Testis (tissue), 3 donors: ENCODE results near the gene KLHL40. TPM values are rescaled to one million over a fixed set of nuclear protein-coding genes. Genes with fewer than 3 reads are reported as not detected.

ENCODE experiments used
- DNase-seq: peaks from one replicate; pipeline ENCODE4 v3.0.0-alpha.2; 2019
- H3K27ac ChIP-seq, 2 donors: fragments of 200-600 bp; sonication (generic); one replicate each; pipeline ENCODE4 v1.5.1; 2019
- H3K27me3 ChIP-seq: fragments of 200-600 bp; sonication (generic); one replicate; pipeline ENCODE4 v1.5.1; 2019
- H3K36me3 ChIP-seq: fragments of 200-600 bp; sonication (generic); one replicate; pipeline ENCODE4 v1.5.1; 2017; ENCODE audit warnings: low read depth; ENCODE audit errors: missing control alignments
- H3K4me1 ChIP-seq: fragments of 200-600 bp; sonication (generic); one replicate; pipeline ENCODE4 v1.5.1; 2019
- H3K4me3 ChIP-seq, 2 donors: fragments of 200-600 bp; sonication (generic); one replicate each; pipeline ENCODE4 v1.5.1; 2017 to 2019
- H3K9me3 ChIP-seq: fragments of 200-600 bp; sonication (generic); one replicate; pipeline ENCODE4 v1.5.1; 2017
- POLR2A ChIP-seq: fragments of 450-650 bp; IDR thresholded peaks from one replicate; pipeline ENCODE4 v1.6.1; 2017; ENCODE audit warnings: antibody characterized with exemption, mild to moderate bottlenecking, moderate library complexity
- WGBS, 2 donors: methylation state at CpG; one replicate each; pipeline ENCODE4 v1.1.5; 2018; 5-methylcytosine and 5-hydroxymethylcytosine counted together
- intact Hi-C: fragments of 100-400 bp; cut with DNase I; formaldehyde crosslinking; loops from one replicate; pipeline ENCODE4 v1.15.1; 2023; ENCODE audit warnings: low total_unique reads
- polyA plus RNA-seq: library from polyadenylated mRNA; stranded (reverse); fragments of 350-450 nt; fragmentation: Illumina TruSeq; extraction: RNeasy Lipid Tissue Mini Kit (QIAGEN cat#74804); gene quantifications from one replicate; pipeline ENCODE4 v1.2.3, GENCODE V29; 2014; ENCODE audit warnings: low read depth, low replicate concordance; ENCODE audit not compliant: insufficient read depth
- total RNA-seq, 2 donors: library from RNA; depleted of rRNA; stranded (reverse); fragments of >200 nt; gene quantifications; one replicate each; pipeline ENCODE4 v1.2.3, GENCODE V29; 2016
- TF ChIP-seq, protein P1 (sequence below), 3 experiments: fragments of 450-650 bp in 2 of 3; fragments of 200-600 bp in 1 of 3; sonication (generic) in 1 of 3; IDR thresholded peaks; one replicate each; pipeline ENCODE4 v1.5.1; 2016 to 2019; ENCODE audit warnings: antibody characterized with exemption in 3 of 3, mild to moderate bottlenecking in 2 of 3, moderate library complexity in 1 of 3

The KLHL40 gene
- total and polyA plus RNA-seq, 3 donors from 2014 or later, result 0.62 to 3.2 (median 3.1) TPM

DNA sequence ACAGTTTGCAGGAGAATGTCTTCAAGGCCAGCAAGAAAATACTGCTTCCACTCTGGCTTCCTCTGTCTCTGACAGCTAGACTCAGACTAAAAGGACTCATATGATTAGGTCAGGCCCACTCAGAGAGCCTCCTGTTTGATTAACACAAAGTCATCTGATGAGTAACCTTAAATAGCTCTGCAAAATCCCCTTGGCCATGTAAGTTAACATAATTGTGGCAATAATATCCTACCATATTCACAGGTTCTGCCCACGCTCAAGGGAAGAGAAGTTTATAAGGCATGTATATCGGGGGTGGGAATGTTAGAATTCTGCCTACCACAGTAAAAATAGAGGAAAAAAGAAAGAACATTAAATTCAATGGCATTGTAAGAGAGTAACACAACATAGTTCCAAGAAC is 37.9 kb downstream of the KLHL40 start:
- TF ChIP-seq, protein P1, sequence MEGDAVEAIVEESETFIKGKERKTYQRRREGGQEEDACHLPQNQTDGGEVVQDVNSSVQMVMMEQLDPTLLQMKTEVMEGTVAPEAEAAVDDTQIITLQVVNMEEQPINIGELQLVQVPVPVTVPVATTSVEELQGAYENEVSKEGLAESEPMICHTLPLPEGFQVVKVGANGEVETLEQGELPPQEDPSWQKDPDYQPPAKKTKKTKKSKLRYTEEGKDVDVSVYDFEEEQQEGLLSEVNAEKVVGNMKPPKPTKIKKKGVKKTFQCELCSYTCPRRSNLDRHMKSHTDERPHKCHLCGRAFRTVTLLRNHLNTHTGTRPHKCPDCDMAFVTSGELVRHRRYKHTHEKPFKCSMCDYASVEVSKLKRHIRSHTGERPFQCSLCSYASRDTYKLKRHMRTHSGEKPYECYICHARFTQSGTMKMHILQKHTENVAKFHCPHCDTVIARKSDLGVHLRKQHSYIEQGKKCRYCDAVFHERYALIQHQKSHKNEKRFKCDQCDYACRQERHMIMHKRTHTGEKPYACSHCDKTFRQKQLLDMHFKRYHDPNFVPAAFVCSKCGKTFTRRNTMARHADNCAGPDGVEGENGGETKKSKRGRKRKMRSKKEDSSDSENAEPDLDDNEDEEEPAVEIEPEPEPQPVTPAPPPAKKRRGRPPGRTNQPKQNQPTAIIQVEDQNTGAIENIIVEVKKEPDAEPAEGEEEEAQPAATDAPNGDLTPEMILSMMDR (IDR thresholded peaks at IDR 0.05), result no peak
- TF ChIP-seq POLR2A, result no peak
- 86 to 94% methylated on average over 2 of the region's 2 CpGs for WGBS, 2 donors
- DNase-seq, result peak; percentile 5
- Histone ChIP-seq H3K27me3 (no peaks in the 10 kb centered on the region), H3K4me1 (peaks cover 5% of the 10 kb centered on the region), H3K27ac (no peak overlapping the region), H3K36me3 (no peaks in the 10 kb centered on the region), H3K9me3 (no peaks in the 10 kb centered on the region), H3K4me3 (no peak overlapping the region)
- intact Hi-C loops, result no loop called here

DNA sequence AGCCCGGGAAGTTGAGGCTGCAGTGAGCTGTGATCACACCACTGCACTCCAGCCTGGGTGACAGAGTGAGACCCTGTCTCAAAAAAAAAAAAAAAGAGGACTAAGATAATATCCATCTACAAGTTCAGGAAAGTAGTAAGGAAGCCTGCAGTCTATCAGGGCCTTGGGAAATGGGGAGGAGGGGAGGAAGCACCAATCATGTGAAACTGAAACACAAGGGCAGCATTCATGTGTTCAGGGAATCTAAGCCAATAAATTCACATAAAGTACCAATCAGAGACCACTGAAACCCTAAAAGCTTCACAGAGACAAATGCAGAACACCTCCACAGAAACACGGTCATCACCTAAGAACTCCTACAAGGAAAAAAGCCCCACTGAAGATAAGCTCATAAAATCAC is 40.1 kb downstream of the KLHL40 start:
- peak; percentile 13 for DNase-seq
- H3K27ac ChIP-seq, result no peak overlapping the region
- intact Hi-C loops, result no loop called here
- H3K4me3 ChIP-seq, result no peak overlapping the region
- no peak for TF ChIP-seq POLR2A
- TF ChIP-seq, protein P1 (IDR thresholded peaks at IDR 0.05), result no peak
- H3K36me3 ChIP-seq, result no peaks in the 10 kb centered on the region
- 73 to 89% methylated on average over 2 of the region's 2 CpGs for WGBS, 2 donors
- H3K27me3 ChIP-seq, result no peaks in the 10 kb centered on the region
- H3K9me3 ChIP-seq, result no peaks in the 10 kb centered on the region
- H3K4me1 ChIP-seq, result peaks cover 6% of the 10 kb centered on the region

DNA sequence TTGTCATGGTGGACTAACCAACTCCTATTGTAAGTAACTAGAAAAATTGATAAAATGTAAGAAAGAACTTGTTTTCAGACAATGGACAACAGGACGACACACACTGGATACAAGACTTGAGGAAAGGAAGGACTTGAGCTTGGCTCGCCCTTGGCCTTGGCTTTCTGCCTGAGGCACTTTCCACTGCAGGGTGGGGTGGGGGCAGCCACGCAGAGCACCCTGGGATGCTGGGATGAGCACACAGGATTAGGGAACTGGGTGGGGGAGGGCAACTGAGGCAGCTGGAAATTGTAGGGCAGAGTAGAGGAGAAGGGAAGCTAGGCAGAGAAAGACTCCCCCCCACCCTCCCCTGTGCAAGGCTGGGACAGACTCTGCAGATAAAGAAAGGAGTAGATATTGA is 42.7 kb downstream of the KLHL40 start:
- TF ChIP-seq, protein P1 (IDR thresholded peaks at IDR 0.05), result no peak
- TF ChIP-seq POLR2A, result no peak
- Histone ChIP-seq H3K36me3 (no peaks in the 10 kb centered on the region), H3K27ac (peak overlapping the region in 1 of 2 donors; percentile 33), H3K4me3 (no peak overlapping the region), H3K27me3 (no peaks in the 10 kb centered on the region), H3K9me3 (no peaks in the 10 kb centered on the region), H3K4me1 (peaks cover 17% of the 10 kb centered on the region)
- 18 to 31% methylated on average over 3 of the region's 3 CpGs for WGBS, 2 donors
- DNase-seq, result peak; percentile 78
- intact Hi-C loops, result no loop called here

DNA sequence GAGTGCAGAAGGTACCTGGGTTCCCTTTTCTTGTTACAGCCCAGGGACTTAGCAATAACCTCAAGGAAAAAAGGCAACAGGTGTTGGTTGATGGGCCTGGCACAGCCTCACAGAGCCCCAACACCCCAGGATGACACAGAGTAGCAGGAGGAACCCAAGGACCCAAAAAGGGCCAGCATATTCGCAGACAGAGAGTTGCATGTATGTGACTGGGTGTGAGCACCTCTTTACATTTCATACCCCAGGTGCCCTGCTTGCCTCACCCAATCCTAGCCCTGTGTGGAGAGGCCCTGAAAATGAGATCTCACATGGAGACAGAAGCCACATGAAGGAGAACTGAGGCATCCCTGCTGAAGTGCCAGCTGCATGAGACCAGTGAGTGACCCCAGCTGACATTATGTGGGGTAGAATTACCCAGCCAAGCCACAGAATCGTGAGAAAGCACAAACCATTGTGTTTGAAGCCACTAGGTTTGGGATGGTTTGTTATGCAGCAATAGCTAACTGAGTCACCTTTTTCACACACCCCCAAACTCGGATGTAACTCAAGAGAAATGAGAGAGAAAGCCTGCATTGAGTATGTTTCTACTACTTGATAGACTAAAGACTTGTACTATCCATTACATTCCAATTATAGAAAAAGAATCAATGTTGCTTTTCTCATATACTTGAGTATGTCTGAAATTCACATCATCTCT is 43.5 kb downstream of the KLHL40 start:
- peaks cover 18% of the 10 kb centered on the region for H3K4me1 ChIP-seq
- H3K27ac ChIP-seq, result peak overlapping the region in 1 of 2 donors; percentile 33
- H3K36me3 ChIP-seq, result no peaks in the 10 kb centered on the region
- intact Hi-C loops, result no loop called here
- H3K9me3 ChIP-seq, result no peaks in the 10 kb centered on the region
- no peak overlapping the region for H3K4me3 ChIP-seq
- no peak for TF ChIP-seq POLR2A
- TF ChIP-seq, protein P1 (IDR thresholded peaks at IDR 0.05), result no peak
- DNase-seq, result peak; percentile 12
- H3K27me3 ChIP-seq, result no peaks in the 10 kb centered on the region
- WGBS, 2 donors, result 83% methylated on average over 3 of the region's 3 CpGs
